ENCODE data around the gene CISTR.
A peak's percentile ranks its signal among the peaks of the same experiment; 100 is the strongest.
"Not testable (repeated sequence)": the region's sequence is repeated elsewhere in the genome, so short reads cannot be mapped to it uniquely, and the experiment has no call there.

The CISTR gene

DNA sequence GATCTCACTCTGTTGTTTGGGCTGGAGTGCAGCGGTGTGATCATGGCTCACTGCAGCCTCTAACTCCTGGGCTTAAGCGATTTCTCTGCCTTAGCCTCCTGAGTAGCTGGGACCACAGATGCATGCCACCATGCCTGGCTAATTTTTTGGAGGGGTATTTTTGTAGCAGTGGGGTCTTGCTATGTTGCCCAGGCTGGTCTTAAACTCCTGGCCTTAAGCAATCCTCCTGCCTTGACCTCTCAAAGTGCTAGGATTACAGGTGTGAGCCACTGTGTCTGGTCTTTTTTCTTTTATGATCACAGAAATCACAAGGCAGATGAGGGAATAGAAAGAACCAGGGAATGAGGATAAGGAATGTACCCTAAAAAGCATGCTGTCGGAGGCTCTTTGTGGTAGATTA, 11.0 kb upstream of the CISTR start:
- DNase-seq (ENCODE audit: low read depth) = not testable (repeated sequence)

DNA sequence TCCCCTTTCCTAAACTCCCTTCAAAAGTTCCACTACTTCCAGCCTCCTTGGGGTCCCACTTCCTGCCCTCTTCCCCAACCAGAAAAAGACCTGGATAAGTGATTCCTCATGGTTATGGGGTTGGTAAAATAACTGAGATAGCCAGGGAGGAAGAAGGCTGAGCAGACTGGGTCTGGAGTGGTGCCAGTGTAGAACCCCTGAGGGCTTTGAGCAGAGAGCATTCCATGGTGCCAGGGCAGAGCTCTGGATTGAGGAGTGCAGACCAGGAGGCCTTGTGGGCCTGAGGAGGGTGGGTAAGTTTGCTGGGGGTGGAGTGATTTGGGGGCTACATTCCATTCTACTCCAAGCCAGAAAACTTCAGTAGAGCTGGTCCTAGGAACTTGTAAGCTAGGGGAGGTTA, 9.5 kb upstream of the CISTR start:
- DNase-seq (ENCODE audit: low read depth) = no peak

DNA sequence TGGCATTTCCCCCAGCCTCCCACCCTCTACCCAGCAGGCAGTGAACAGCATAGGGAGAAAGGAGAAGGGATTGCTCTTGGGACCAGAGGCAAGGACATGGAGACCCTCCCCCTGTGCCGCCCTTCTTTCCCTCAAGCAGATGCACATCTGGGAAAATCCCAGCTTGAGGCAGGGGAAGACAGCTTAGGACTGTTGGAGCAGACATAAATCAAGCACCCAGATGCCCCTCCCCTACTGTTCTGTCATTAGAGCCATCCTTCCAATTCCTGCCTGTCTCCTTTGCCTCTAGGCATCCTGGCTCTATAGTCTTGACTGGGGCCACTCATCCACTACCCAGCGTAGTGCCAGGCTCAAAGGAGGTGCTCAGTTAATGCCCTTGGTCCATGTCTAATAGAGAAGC, 7.5 kb upstream of the CISTR start:
- DNase-seq (ENCODE audit: low read depth) = no peak

DNA sequence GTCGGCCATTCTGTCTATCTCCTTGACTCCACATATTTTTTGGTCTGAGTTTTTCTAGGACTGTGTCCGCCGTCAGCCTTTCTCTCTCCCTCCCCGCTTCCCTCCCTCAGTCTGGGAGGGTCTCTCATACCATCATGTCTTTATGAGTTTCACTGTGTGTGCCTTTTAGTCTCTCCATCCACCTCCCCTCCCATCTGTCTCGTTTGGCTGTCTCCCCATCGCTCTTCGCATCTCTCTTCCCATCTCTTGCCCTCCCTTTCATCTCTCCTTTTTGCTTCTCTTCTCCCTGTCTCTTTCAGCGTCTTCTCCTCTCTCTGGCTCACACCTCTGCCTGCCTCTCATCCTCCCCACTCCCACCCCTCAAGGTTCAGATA, 6.9 kb upstream of the CISTR start:
- no peak for DNase-seq (ENCODE audit: low read depth)

DNA sequence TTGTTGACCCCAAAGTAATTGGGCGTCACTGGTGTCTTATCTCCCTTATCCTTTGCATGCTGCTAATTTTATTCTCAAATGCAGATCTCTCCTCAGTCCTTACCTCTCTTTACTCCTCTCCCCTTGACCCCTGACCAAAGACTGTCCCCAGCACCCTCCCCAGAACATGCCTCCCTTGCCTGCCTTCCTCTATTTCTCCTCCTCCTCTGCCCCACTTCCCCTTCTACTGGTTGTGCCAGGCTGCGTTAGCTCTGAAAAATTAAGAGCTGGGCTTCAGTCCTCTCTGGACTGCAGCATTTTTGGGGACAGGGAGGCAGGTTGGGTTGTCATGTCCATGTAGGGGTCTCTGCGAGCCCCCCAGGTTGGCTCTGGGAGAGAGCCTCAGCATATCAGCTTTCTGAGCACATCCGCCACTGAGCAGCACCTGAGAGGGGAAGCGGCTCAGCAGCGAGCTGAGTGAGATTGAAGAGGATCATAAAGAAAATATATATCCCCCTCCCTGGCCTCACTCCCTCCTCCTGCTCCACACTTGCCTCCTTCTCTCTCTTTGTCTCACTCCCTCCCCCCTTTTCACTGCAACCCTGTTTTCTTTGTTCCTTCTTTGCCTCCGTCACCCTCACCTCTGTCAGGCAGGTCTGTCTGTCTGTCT, 6.4 kb upstream of the CISTR start:
- DNase-seq (ENCODE audit: low read depth) = no peak

DNA sequence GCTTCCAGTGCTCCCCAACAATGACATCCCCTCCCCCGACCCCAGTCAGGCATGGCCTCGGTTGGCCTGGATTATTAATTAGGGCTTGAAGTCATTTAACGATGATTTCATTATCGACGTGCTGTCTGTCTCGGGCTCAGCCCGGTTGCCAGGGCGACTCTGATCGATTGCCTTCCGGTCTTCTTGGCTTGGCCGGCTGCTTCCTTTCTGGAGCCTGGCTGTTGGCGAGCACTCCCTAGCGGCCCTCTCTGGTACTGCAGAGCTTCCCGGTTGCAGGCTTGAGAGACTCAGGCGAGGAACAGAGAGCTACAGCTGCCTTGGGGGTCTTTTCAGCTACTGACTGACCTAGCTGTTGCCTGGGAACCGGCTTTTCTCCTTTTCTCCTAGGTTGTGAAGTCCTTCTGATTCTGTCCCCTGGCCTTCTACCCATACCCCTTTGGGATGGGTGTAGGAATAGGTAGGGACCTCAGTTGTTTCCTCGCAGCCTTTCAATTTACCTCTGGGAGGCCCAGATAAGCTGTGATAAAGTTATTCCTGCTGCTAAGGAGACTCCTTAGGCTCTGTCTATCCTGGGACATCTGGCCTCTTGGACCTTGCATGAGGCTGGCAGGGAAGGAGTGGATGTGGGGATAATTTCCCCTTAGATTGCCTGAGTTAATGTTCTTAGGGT, 5.5 kb upstream of the CISTR start:
- DNase-seq (ENCODE audit: low read depth) = peak; percentile 68

DNA sequence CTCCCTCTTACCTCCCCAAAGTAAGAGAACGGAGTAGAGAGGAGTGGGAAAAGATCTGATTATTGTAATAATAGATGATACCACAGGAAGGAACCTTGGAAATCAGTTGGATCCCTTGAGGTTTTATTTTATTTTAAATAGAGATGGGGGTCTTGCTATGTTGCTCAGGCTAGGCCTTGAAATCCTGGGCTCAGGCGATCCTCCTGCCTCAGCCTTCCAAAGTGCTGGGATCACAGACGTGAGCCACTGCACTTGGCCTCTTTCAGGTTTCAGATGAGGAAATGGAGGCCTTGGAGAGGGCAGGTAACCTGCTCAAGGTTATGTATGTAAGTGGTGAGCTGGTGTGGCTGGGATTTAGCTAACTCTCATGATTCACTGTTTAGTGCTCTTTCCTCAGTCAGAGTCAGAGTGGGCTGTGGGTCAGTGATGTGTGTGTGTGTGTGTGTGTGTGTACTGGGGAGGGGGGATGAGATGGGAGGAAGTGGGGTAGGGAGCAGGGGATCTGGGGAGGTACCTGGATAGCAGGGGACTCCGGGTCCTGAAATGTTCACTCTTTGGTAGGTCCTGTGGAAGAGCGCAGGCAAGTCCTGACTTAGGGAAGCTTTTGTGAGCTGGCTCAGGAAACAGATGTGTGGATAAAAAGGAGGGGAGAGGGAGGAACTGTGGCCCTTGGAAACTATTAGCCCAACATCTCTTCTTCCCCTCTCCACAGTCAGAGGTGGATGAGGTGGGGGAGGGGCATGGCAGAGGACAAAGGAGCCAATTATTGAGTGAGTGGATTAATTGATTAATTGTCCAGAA, 4.7 kb upstream of the CISTR start:
- DNase-seq (ENCODE audit: low read depth) = no peak

DNA sequence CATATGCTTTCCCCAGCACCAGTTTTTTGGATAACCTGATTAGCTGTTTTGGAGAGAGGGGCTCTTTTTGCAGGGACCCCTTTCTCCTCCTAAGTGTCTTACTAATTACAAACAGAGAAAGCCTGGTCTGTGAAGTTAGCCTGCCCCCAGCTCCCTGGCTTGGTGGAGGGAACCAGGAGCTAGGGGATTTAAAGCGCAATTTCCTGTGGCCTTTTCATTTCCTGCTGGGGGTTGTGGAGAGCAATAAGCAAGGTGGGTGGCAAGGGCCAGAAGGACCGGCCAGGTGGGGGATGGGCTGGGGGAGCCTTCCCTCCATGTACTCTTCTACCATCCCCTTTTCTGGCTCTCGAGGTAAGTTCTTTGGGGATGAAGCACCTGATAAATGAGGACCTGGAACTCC, 4.1 kb upstream of the CISTR start:
- DNase-seq (ENCODE audit: low read depth) = no peak

DNA sequence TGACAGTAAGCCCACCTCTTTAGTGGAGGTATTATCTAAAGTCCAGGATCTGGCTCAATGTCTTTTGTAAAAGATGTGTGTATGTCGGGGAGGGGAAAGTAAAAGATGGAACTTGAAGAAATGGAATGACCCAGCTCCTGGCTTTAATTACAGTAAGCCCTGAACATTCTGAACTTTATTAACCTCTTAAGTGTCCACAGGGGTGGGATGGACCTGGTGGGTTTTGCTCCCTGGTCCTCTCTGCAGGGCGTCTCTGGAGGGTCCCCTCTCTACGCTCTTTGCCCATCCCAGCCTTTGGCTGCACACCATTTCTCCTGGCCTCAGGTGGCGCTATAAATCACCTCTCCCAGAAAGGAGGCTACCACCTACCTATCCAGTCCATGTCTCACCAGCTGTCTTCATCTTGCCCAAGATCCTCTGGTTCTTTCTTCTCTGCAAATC, 3.7 kb upstream of the CISTR start:
- no peak for DNase-seq (ENCODE audit: low read depth)

DNA sequence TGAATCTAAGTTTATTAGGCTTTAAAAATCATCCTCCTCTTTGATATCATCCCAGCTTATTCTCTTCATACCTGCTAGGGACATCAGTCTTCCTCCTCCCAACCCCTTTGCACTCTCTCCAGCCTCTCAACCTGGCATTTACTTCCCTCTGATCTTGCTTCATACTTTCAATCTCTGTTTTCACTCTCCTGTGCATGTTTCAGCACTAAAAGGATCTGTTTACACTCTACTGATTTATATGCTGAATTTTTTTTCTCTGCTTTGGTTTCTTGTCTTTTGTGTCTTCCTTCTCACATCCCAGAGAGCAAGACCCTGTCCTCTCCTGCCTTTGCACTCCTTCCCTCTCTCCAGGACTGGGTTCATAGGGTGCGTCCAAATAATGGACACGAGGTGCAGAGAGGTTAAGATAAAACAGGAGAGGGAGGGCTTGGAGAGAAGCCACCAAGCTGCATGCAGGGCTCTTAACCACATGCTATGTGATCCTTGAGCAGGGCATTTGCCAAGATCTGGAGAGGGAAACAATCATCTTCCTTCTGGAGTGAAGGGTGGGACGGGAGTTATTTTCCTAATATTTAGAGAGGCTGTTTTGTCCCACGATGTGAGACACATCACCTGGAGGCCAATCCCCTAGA, 3.0 kb upstream of the CISTR start:
- no peak for DNase-seq (ENCODE audit: low read depth)

DNA sequence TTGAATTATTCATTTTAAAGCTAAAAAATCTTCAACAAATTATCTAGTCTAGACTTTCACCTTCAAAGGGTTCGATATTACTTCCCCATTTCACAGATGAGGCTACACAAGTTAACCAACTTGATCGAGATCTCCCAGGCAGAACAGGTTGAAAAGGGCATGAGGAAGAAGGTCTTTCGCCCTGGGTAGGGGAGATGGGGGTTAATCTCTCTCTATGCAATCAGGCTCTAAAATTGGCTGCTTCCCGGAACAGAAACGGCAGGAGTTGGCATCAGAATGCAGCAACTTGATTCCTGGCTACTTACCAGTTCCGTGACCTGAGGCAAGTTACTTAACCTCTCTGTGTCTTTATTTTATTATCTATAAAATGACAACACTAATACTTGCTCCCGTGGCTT, 2.4 kb upstream of the CISTR start:
- DNase-seq (ENCODE audit: low read depth) = no peak

DNA sequence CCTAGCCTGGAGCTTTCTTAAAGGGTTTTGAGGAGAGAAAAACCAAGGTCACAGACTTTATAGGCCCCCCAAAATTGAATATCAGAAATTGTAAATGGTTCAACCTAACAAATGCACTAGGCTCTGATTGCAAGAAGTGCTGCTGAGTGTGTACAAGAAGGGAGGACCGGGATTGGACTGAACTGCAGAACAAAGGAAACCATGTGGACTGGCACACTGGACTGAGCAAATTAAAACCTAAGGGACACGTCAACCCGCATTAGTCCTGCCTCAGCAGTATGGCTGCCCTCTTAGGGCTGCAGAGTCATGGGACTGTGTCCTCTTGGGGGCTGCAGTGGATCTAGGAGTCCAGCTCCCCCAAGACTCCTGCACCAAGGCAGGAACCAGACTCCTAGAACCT, 842 bp upstream of the CISTR start:
- no peak for DNase-seq (ENCODE audit: low read depth)

DNA sequence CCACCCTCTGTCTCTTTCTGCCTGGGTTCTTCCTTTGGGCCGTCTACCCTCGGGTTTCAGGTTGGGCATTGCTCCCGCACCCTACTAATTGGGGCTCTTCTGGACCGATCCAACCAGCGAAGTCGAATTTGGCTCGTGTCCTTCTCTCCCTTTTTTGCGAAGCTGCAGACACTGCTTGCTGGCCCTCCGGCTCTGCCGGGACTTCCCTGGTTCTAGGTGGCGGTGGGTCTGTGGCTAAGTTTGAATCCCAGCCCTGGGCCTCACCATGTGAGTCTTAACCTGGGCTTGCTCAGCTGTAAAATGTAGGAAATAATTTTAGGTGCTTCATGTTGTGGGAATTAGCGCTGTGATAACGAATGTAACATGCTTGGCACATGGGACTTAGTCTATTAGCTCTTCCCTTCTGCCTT, 418 bp upstream of the CISTR start:
- no peak for DNase-seq (ENCODE audit: low read depth)

DNA sequence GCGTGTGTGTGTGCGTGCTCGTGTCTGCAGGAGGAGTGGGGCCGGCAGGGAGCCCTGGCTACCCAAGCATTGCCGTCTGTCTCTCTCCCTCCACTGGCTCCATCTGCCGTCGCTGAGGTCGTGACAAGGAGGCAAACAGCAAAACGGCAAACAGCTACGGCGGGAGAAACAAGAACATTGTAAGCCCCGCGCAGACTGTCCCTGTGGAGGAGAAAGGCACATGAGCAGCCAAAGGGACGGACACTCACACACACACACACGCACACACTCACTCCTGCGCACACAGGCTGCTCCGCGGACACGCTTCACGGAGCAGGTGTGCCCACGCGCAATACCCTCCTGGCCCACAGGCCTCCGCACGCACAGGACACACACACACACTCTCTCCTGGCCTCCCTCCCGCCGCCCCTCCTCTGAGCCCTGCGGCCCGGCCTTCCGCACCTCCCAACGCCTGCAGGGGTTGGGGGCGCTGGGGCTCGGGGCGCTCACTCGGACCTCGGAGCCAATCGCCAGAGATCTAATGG, 905 bp downstream of the CISTR start:
- DNase-seq (ENCODE audit: low read depth) = no peak

DNA sequence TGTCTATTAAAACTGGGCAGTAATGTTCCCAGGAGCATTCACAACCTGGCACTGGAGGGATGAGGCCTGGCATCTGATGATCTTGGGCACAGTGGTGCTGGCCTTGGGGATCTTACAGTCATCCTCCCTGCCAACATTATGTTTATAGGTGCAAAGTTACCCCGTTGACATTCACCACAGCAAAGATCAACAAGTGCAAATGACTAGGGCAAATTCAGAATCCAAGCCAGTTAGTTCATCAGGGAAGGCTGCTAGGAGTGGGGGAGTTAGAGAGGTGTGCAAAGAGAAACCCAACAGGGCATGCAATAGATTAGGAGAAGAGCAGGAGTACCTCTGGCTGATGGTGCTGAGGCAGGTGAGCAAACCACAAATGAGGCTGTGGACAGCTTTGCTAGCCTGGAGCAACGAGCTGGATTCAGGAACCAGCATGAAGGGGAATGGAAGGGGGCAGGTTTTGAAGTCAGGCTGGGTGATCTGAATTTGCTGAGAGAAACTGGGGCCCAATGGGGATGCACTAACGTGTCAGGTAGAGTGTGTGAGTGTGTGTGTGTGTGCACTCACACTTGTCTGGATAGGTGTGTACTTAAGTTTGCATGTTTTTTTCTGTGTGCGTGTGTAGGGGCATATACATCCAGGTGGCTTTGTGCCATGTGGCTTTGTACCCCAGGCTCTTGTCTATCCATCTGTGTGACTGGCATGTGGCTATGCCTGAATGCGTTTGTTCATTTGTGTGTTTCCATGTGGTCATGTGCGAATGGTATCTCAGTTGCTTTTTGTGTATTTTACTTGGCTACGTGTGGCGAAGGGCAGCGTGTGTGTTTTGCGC, 1.6 kb downstream of the CISTR start:
- no peak for DNase-seq (ENCODE audit: low read depth)

DNA sequence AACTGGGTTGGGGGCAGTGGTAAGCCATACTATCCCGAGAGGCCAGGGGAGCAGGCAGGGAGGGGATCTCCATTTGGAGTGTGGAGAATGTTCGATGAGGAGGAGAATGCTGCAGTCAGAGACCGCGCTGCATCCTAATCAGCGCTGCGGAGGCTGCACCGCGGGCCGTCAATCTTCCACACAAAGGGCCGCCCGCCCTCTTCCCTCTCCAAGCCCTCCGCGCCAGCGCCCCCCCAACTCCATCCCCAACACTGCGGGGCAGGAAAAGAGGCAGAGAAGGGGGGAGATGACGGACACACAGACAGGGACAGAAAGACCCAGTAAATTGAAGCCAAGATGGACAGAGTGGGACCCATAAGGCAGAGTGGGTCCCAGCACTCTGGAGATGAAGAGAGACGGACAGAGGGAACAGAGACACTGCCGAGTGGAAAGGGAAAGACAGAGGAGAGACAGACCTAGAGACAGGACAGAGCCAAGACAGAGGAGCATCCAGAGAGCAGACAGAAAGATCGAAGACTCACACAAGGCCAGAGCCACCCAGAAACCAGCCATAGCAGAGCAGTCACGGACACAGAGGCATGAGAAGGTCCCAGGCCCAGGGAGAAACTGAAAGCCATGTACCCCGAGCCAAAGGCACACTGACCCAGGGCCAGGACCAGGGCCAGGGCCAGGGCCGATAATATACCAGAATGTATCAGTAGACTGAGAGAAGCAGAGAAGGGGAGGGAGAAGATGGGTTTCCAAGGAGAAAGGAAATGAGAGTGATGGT, 3.5 kb downstream of the CISTR start:
- DNase-seq (ENCODE audit: low read depth) = no peak

DNA sequence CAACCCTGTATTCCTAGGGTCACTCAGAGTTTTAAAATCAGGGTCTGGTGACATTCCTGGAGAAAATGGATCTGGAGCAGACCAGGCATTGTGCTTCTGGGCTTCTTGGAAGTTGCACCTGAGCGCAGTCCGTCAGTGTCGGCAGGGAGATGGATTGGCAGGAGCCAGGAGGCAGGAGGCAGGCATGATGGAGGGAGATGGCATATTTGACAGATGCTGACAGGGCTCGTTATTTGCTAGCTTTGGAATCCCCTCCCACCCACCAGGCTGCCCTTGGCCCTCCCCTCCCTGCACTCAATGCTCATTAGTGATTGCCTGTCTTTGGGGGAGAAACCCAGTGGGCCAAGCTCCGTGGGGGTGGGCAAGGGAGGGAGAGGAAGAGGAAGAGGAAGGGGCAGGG, 4.7 kb downstream of the CISTR start:
- no peak for DNase-seq (ENCODE audit: low read depth)

DNA sequence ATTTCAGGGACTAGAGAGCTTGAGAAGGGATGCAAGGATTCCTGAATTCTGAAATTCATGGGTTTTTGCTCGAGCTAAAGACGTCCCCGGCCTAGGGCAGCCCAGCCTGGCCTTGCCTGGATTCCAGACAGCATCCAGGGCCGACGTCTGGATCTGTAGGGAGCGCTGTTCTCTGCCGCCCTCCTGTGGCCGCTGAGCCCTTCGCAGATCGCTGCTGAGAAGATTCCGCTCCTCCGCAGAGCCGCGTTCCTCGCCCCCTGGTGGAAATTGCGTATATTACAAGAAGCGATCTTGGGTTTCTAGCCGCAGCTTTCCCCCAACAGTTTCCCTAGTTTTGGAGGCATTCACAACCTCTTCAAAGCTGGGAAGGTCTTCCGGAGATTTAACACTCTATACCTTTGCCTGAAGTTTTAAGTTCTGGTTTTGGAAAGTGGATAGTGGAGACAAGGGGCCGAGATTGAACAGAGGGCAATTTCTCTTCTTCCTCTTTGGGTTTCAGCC, 5.1 kb downstream of the CISTR start:
- DNase-seq (ENCODE audit: low read depth) = peak; percentile 84

DNA sequence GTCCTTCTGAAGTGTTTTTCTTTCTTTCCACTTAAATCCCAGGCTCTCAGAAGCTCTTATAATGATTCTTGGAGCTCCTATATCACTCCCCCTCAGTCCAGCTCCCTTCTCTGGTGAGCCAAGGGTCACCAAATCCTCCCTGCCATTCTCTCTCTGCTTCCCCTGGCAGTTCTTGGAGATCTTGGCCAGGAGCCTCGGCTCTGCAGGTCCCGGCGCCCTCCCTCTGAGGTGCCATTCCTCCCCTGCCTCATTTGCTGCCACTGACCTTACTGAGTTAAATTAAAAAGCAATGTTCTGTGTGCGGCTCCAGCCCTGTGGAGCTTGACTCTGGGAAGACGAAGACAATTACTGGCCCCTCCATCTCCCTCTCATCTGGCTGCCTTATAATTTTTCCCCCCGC, 7.0 kb downstream of the CISTR start:
- DNase-seq (ENCODE audit: low read depth) = no peak

DNA sequence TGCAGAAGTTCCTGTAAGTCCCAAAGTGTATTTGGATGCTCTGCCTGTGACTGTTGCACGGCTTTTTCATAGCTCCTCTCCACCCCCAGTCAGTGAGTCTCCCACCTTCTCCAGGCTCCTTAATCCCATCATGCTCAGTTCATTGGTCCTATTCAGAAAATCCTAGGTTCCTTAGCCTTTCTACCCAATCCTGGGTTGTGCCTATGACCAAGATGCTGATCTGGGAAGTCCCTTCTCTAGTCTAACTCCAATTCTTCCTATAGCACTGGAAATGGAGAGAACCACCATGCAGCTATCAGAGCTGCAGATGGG, 7.7 kb downstream of the CISTR start:
- DNase-seq (ENCODE audit: low read depth) = no peak

Measured in activated T-cell treated with anti-CD3 and anti-CD28 coated beads for 1 hour (primary cell).